HG03439 (cell line): Measurements from ENCODE around the gene ZBTB11.
A peak's percentile ranks its signal among the peaks of the same experiment; 100 is the strongest.
"Not testable (repeated sequence)": the region's sequence is repeated elsewhere in the genome, so short reads cannot be mapped to it uniquely, and the experiment has no call there.

Experiments used
- ATAC-seq: cut with Tn5 transposase; IDR thresholded peaks from one replicate; pipeline ENCODE4 v1.9.1; 2021; ENCODE audit warnings: mild to moderate bottlenecking, moderate library complexity; ENCODE audit not compliant: unreplicated experiment

The ZBTB11 gene

GRCh38 chr3:101693540-101693939, 16.6 kb upstream of the ZBTB11 start:
- peak; percentile 84 for ATAC-seq

GRCh38 chr3:101691685-101692671, 15.0 kb upstream of the ZBTB11 start:
- ATAC-seq, result not testable (repeated sequence)

GRCh38 chr3:101690972-101691371, 14.0 kb upstream of the ZBTB11 start:
- peak; percentile 29 for ATAC-seq

DNA sequence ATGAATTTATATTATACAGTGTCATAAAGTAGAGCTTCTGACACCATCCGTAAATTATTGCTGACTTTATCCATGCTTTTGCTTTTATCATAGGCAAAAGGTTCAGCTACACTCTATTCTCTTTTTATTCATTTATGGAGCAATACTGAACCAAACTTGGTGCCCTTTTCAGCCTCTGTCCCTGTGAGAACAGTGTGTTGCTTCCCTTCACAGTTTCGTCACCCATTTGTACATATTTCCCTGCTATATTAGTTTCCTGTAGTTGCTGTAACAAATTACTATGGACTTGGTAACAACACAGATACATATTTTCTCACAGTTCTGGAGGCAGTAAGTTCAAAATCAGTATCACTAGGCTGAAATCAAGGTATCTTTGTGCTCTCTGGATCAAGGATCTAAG, 12.4 kb upstream of the ZBTB11 start:
- no peak for ATAC-seq

GRCh38 chr3:101687142-101687931, 10.4 kb upstream of the ZBTB11 start:
- no peak for ATAC-seq

- ATAC-seq, result no peak
Observed at GRCh38 chr3:101685870-101686307, 9.0 kb upstream of the ZBTB11 start.

DNA sequence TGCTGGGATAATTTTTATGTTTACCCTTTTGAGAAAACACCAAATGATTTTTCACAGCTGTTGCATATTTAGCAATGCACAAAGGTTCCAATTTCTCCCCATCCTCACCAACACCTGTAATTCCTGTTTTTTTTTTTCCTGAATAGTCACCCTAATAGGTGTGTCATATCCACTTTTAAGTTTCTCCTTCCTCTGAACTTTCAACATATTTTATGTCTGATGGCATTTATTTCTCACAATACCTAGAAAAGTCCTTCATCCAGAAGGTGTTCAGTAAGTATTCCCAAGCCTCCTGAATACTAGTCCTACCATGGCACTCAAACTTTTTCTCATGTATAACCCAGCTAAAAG, 8.1 kb upstream of the ZBTB11 start:
- ATAC-seq, result no peak

GRCh38 chr3:101680466-101680865, 3.5 kb upstream of the ZBTB11 start:
- ATAC-seq, result no peak

DNA sequence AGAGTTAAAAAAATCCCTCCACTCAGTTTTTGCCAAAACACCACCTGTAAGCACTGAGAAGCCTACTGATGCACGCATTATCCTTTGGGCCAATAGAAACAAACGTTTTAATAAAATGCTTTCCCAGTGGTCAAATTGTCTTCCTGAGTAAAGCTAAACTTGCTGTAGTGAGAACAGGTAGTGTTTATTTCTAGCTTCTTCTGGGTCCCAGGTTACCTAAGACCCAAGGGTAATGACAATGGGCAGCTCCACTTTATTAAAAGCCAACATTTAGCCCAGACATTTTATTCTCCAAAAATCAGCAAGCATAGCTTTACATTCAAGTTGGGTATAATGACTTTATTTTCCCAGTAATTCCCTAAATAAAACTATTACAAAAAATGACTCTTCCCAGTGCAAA, 1.9 kb upstream of the ZBTB11 start:
- ATAC-seq, result not testable (repeated sequence)

DNA sequence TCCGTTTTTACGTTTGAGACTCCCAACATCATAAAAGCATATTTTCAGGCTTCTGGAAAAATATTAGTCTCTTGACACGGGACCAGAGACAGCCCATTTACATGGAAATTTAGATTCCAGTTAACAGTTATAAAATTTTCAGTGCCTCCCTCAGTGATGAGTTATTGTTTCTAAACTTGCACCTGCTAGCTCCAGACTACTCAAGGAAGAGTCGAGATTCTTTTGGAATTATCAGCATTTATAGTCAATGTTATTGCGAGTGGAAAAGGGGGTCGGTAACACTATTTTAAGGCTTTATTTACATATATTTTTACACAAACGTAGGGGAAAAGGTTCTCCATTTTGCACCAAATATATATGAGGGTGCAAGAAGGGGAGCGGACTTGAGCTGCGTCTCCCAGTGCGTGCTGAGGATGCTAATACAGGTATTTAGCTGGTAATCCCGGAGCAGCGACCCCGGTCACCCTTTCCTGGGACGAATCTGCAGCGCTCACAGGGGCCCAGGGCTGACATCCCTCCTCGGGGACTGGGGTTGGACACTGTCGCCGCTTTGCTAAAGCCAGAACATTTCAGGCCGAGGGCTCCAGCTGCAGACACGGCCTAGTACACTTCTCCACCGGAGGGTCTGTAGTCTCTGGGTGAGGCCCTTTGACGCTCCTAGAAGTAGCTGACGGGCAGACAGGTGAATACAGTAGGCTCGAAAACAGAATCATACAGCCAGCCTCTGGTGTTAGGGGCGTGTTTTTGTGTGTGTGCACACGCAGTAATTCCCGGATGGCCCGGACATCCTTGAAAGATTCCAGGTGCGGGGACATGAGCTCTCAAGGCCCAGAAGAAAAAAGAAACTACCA, 729 bp upstream of the ZBTB11 start:
- no peak for ATAC-seq

GRCh38 chr3:101676216-101676764, 642 bp downstream of the ZBTB11 start:
- ATAC-seq, result peak; percentile 86

GRCh38 chr3:101675709-101676215, 1.2 kb downstream of the ZBTB11 start:
- ATAC-seq, result no peak

GRCh38 chr3:101674518-101674917, 2.4 kb downstream of the ZBTB11 start:
- ATAC-seq, result no peak

GRCh38 chr3:101673953-101674352, 3.0 kb downstream of the ZBTB11 start:
- no peak for ATAC-seq

GRCh38 chr3:101671014-101671413, 5.9 kb downstream of the ZBTB11 start:
- ATAC-seq, result no peak

GRCh38 chr3:101667844-101668243, 9.1 kb downstream of the ZBTB11 start:
- ATAC-seq, result no peak

GRCh38 chr3:101667331-101667730, 9.6 kb downstream of the ZBTB11 start:
- no peak for ATAC-seq

DNA sequence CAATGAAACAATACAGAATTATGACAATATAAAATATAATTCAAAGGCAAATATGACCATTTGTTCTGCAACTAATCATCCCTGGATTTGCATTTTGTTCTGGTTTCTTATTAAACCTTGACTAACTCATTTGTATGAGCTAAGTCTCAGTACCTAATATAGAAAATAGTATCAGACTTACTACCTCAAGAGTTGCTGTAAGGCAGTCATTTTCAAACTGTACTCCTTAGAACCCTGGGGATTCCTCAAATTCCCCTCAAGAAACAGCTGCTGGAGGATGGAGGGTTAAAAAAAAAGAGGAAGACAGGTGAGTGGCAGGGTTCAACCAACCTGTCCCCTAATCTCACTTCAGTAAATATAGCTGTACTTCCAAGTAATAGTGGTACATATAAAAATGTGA, 11.1 kb downstream of the ZBTB11 start:
- ATAC-seq, result peak; percentile 58

- no peak for ATAC-seq
Observed at GRCh38 chr3:101665357-101665756, 11.6 kb downstream of the ZBTB11 start.

DNA sequence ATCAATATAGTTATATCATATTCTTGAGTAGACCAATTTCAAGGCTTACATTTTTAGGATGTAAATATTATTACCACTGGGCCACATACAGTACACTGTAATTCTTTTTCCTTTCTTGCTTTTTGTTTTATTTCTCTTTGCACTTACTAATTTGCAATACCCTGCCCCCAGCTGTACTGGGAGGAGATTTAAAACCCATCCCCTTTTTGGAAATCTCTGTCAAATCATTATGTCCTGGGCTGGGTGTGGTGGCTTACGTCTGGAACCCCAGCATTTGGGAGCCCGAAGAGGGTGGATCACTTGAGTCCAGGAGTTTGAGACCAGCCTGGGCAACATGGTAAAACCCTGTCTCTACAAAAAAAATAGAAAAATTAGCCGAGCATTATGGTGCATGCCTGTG, 16.2 kb downstream of the ZBTB11 start:
- ATAC-seq, result no peak
